Measurements from ENCODE around the gene CTSA.

CTSA gene

GRCh38 chr20:45947110-45947866 is 56.2 kb downstream of the CTSA start:
- DNase-seq (ENCODE audit: insufficient read length) (no peak), FAIRE-seq (no peak)
- TF ChIP-seq TAF1 (IDR thresholded peaks at IDR 0.05; ENCODE audit: borderline replicate concordance, low read depth, low read length) (no peak), POLR2AphosphoS5 (IDR thresholded peaks at IDR 0.05; ENCODE audit: low read depth, low read length) (peak; percentile 22; the same call in 1 of the 2 replicates), POLR2A (IDR thresholded peaks at IDR 0.05; ENCODE audit: low read depth, low read length) (no peak; the same call in 1 of the 2 replicates)

- FAIRE-seq: no peak
- TF ChIP-seq POLR2AphosphoS5 (IDR thresholded peaks at IDR 0.05; ENCODE audit: low read depth, low read length) (no peak), TAF1 (IDR thresholded peaks at IDR 0.05; ENCODE audit: borderline replicate concordance, low read depth, low read length) (no peak), POLR2A (IDR thresholded peaks at IDR 0.05; ENCODE audit: low read depth, low read length) (no peak)
- no peak for DNase-seq (ENCODE audit: insufficient read length)
Measured at GRCh38 chr20:45948261-45948733, 57.2 kb downstream of the CTSA start.

Measured in GM12892 (cell line).